K562 (cell line): ENCODE results near the gene GNB2. TPM values are rescaled to one million over a fixed set of nuclear protein-coding genes. Genes with fewer than 3 reads are reported as not detected.

Experiments
- BDP1 ChIP-seq: IDR thresholded peaks from 3 replicates; pipeline ENCODE4 v1.6.1; 2011; ENCODE audit not compliant: insufficient read length, insufficient read depth
- BRF1 ChIP-seq: IDR thresholded peaks from 3 replicates; pipeline ENCODE4 v1.6.1; 2011; ENCODE audit warnings: borderline replicate concordance, mild to moderate bottlenecking; ENCODE audit not compliant: insufficient read length; ENCODE audit errors: extremely low read depth
- ETV5 ChIP-seq: sonication (generic); formaldehyde crosslinking; IDR thresholded peaks from 2 replicates; pipeline ENCODE4 v1.4.0; 2020; ENCODE audit warnings: low read depth, mild to moderate bottlenecking, missing genetic modification reagents
- FIP1L1 ChIP-seq: fragments of 200-400 bp; formaldehyde crosslinking; IDR thresholded peaks from 2 replicates; pipeline ENCODE4 v1.6.1; 2018; ENCODE audit warnings: mild to moderate bottlenecking, low read depth, low read length; ENCODE audit not compliant: poor library complexity, severe bottlenecking
- HIVEP1 ChIP-seq: fragments of 250-450 bp; sonication (Bioruptor Pico); IDR thresholded peaks from 2 replicates; pipeline ENCODE4 v1.4.0; 2020; ENCODE audit warnings: mild to moderate bottlenecking
- MITF ChIP-seq: IDR thresholded peaks from 2 replicates; pipeline ENCODE4 v1.6.1; 2014; ENCODE audit warnings: antibody characterized with exemption
- MTF1 ChIP-seq: fragments of 250-450 bp; sonication (Bioruptor Pico); IDR thresholded peaks from 2 replicates; pipeline ENCODE4 v1.9.0; 2021; ENCODE audit warnings: moderate library complexity, mild to moderate bottlenecking, inconsistent platforms, borderline replicate concordance
- RBM22 ChIP-seq: fragments of 200-400 bp; formaldehyde crosslinking; IDR thresholded peaks from 2 replicates; pipeline ENCODE4 v1.6.1; 2018; ENCODE audit warnings: low read length, low read depth; ENCODE audit not compliant: poor library complexity, severe bottlenecking
- USF2 ChIP-seq: sonication (generic); formaldehyde crosslinking; IDR thresholded peaks from 2 replicates; pipeline ENCODE4 v1.5.0; 2020; ENCODE audit warnings: missing genetic modification reagents
- WHSC1 ChIP-seq: IDR thresholded peaks from one replicate; pipeline ENCODE4 v1.6.1; 2012; ENCODE audit warnings: low read length, control low read depth, inconsistent platforms
- YBX1 ChIP-seq: fragments of 450-650 bp; IDR thresholded peaks from 2 replicates; pipeline ENCODE4 v1.7.1; 2016; ENCODE audit warnings: mild to moderate bottlenecking
- ZFX ChIP-seq: sonication (generic); formaldehyde crosslinking; IDR thresholded peaks from 2 replicates; pipeline ENCODE4 v1.8.0; 2022; ENCODE audit warnings: mild to moderate bottlenecking, missing genetic modification reagents, moderate library complexity
- ZNF57 ChIP-seq: fragments of 450-650 bp; formaldehyde crosslinking; IDR thresholded peaks from 2 replicates; pipeline ENCODE4 v1.4.0; 2020; ENCODE audit warnings: mild to moderate bottlenecking, moderate library complexity
- polyA plus RNA-seq, 8 experiments: library from polyadenylated mRNA; depleted of rRNA in 4 of 8; stranded (reverse) in 5 of 8; unstranded in 3 of 8; fragments of >200 nt; fragmentation: Nextera tagmentation in 2 of 8; fragmentation: Illumina TruSeq in 1 of 8; extraction: Ambion mirVana in 2 of 8; extraction: Trizol in 1 of 8; gene quantifications; 2 replicates each; pipeline versions ENCODE4 v1.2.1 to v1.2.3, GENCODE V29; 2011 to 2014; ENCODE audit warnings: inconsistent platforms in 1 of 8, missing spikeins in 1 of 8
- total RNA-seq, 7 experiments: library from RNA; depleted of rRNA in 6 of 7; stranded (reverse); fragments of >200 nt in 6 of 7; fragmentation: Illumina TruSeq in 2 of 7; extraction: Trizol in 2 of 7; gene quantifications; 2 replicates each; pipeline versions ENCODE4 v1.2.1 to v1.2.3, GENCODE V29; 2011 to 2021; ENCODE audit warnings: low replicate concordance in 1 of 7
- TF ChIP-seq, protein P1 (sequence below): fragments of 450-650 bp; IDR thresholded peaks from 2 replicates; pipeline ENCODE4 v1.6.1; 2018; ENCODE audit not compliant: partially characterized antibody
- TF ChIP-seq, protein P2 (sequence below): sonication (generic); formaldehyde crosslinking; IDR thresholded peaks from 2 replicates; pipeline ENCODE4 v1.8.0; 2022; ENCODE audit warnings: missing genetic modification reagents, mild to moderate bottlenecking, moderate library complexity, borderline replicate concordance
- TF ChIP-seq, protein P3 (sequence below): fragments of 200-400 bp; formaldehyde crosslinking; IDR thresholded peaks from 2 replicates; pipeline ENCODE4 v1.6.1; 2017; ENCODE audit warnings: mild to moderate bottlenecking, low read depth, low read length, moderate library complexity

Gene GNB2
- total and polyA plus RNA-seq, 9 of the 15 experiments (the other 6 are each of a cell fraction or from before 2014, with no cell fraction given) = 0.65 to 320 (median 104) TPM

- TF ChIP-seq, protein P1, sequence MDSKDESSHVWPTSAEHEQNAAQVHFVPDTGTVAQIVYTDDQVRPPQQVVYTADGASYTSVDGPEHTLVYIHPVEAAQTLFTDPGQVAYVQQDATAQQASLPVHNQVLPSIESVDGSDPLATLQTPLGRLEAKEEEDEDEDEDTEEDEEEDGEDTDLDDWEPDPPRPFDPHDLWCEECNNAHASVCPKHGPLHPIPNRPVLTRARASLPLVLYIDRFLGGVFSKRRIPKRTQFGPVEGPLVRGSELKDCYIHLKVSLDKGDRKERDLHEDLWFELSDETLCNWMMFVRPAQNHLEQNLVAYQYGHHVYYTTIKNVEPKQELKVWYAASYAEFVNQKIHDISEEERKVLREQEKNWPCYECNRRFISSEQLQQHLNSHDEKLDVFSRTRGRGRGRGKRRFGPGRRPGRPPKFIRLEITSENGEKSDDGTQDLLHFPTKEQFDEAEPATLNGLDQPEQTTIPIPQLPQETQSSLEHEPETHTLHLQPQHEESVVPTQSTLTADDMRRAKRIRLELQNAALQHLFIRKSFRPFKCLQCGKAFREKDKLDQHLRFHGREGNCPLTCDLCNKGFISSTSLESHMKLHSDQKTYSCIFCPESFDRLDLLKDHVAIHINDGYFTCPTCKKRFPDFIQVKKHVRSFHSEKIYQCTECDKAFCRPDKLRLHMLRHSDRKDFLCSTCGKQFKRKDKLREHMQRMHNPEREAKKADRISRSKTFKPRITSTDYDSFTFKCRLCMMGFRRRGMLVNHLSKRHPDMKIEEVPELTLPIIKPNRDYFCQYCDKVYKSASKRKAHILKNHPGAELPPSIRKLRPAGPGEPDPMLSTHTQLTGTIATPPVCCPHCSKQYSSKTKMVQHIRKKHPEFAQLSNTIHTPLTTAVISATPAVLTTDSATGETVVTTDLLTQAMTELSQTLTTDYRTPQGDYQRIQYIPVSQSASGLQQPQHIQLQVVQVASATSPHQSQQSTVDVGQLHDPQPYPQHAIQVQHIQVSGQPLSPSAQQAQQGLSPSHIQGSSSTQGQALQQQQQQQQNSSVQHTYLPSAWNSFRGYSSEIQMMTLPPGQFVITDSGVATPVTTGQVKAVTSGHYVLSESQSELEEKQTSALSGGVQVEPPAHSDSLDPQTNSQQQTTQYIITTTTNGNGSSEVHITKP = no peak
- TF ChIP-seq USF2 (CRISPR knock-in tag) (no peak), MTF1 (CRISPR knock-in tag) (no peak), RBM22 (peak; percentile 93), BRF1 (no peak), YBX1 (no peak), BDP1 (no peak), ZFX (no peak), ZNF57 (CRISPR knock-in tag) (no peak), MITF (no peak), HIVEP1 (CRISPR knock-in tag) (no peak), WHSC1 (no peak), FIP1L1 (peak; percentile 70), ETV5 (CRISPR knock-in tag) (no peak)
- TF ChIP-seq, protein P2, sequence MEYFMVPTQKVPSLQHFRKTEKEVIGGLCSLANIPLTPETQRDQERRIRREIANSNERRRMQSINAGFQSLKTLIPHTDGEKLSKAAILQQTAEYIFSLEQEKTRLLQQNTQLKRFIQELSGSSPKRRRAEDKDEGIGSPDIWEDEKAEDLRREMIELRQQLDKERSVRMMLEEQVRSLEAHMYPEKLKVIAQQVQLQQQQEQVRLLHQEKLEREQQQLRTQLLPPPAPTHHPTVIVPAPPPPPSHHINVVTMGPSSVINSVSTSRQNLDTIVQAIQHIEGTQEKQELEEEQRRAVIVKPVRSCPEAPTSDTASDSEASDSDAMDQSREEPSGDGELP = peak; percentile 35; the same call in 1 of the 2 replicates
- TF ChIP-seq, protein P3, sequence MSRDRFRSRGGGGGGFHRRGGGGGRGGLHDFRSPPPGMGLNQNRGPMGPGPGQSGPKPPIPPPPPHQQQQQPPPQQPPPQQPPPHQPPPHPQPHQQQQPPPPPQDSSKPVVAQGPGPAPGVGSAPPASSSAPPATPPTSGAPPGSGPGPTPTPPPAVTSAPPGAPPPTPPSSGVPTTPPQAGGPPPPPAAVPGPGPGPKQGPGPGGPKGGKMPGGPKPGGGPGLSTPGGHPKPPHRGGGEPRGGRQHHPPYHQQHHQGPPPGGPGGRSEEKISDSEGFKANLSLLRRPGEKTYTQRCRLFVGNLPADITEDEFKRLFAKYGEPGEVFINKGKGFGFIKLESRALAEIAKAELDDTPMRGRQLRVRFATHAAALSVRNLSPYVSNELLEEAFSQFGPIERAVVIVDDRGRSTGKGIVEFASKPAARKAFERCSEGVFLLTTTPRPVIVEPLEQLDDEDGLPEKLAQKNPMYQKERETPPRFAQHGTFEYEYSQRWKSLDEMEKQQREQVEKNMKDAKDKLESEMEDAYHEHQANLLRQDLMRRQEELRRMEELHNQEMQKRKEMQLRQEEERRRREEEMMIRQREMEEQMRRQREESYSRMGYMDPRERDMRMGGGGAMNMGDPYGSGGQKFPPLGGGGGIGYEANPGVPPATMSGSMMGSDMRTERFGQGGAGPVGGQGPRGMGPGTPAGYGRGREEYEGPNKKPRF = no peak
Observed at GRCh38 chr7:100678291-100678984, 4.9 kb downstream of the GNB2 start (continued).
